Activated CD4-positive, alpha-beta T cell treated with anti-CD3 and anti-CD28 coated beads, Interleukin-2, amount 50 U/mL, for 48 hours (primary cell): ENCODE measurements around the gene BNIP2.

ENCODE experiments used
- DNase-seq, 2 experiments: peaks; one replicate each; pipeline ENCODE4 v3.0.0-alpha.2; 2020

Gene BNIP2

GRCh38 chr15:59622289-59622688 is 66.8 kb downstream of the BNIP2 start:
- peak; percentile 61 to 71 for DNase-seq

GRCh38 chr15:59618406-59618805 is 70.7 kb downstream of the BNIP2 start:
- no peak for DNase-seq

- DNase-seq: no peak
Measured at GRCh38 chr15:59616379-59616778, 72.7 kb downstream of the BNIP2 start.

- no peak for DNase-seq
Measured at GRCh38 chr15:59615661-59616060, 73.5 kb downstream of the BNIP2 start.

GRCh38 chr15:59614153-59614552 is 75.0 kb downstream of the BNIP2 start:
- DNase-seq: no peak

- no peak for DNase-seq
Measured at GRCh38 chr15:59611276-59612260, 77.6 kb downstream of the BNIP2 start, which contains the start of gene GCNT3. Gene GCNT3, plus strand, starts transcription at chr15:59611783. Its CDS starts 6,456 bp downstream, at chr15:59618239.

- no peak for DNase-seq
Measured at GRCh38 chr15:59609730-59610712, 79.1 kb downstream of the BNIP2 start.
